GM10266 (cell line): ENCODE results near the gene HMG20B.
"Not testable (repeated sequence)": the region's sequence is repeated elsewhere in the genome, so short reads cannot be mapped to it uniquely, and the experiment has no call there.

Experiments used
- DNase-seq: peaks from one replicate; pipeline ENCODE4 v3.0.0; 2012; ENCODE audit errors: extremely low spot score
- CTCF ChIP-seq: IDR thresholded peaks from 2 replicates; pipeline ENCODE4 v1.5.1; 2012; ENCODE audit warnings: mild to moderate bottlenecking, low read depth; ENCODE audit not compliant: control insufficient read depth, insufficient read depth; ENCODE audit errors: missing control alignments

The HMG20B gene

GRCh38 chr19:3580156-3580934, 7.6 kb downstream of the HMG20B start:
- TF ChIP-seq CTCF, result no peak
- DNase-seq, result no peak

- not testable (repeated sequence) for DNase-seq
Measured at GRCh38 chr19:3581792-3582191, 9.0 kb downstream of the HMG20B start.

- not testable (repeated sequence) for DNase-seq
Measured at GRCh38 chr19:3584036-3584802, 11.5 kb downstream of the HMG20B start.

GRCh38 chr19:3585301-3586126, 12.8 kb downstream of the HMG20B start, which contains the start of gene GIPC3:
Gene GIPC3, plus strand, starts transcription at chr19:3585478. Its CDS starts 120 bp downstream, at chr19:3585598.
- no peak for TF ChIP-seq CTCF
- no peak for DNase-seq

- peak; percentile 78 for DNase-seq
- peak; percentile 56 for TF ChIP-seq CTCF
Measured at GRCh38 chr19:3586127-3586626, 13.4 kb downstream of the HMG20B start.

GRCh38 chr19:3586707-3587346, 14.1 kb downstream of the HMG20B start:
- TF ChIP-seq CTCF, result no peak
- no peak for DNase-seq

GRCh38 chr19:3589439-3589838, 16.7 kb downstream of the HMG20B start:
- no peak for DNase-seq
- no peak for TF ChIP-seq CTCF

- no peak for DNase-seq
- no peak for TF ChIP-seq CTCF
Measured at GRCh38 chr19:3589949-3590348, 17.2 kb downstream of the HMG20B start.
